ENCODE measurements around the gene ITPR1. TPM values are rescaled to one million over a fixed set of nuclear protein-coding genes. Genes with fewer than 3 reads are reported as not detected.

ITPR1 gene
- total and polyA plus RNA-seq, 10 of the 15 experiments (the other 5 are each of a cell fraction or from before 2014, with no cell fraction given) = 12.2 to 239 (median 28.4) TPM

DNA sequence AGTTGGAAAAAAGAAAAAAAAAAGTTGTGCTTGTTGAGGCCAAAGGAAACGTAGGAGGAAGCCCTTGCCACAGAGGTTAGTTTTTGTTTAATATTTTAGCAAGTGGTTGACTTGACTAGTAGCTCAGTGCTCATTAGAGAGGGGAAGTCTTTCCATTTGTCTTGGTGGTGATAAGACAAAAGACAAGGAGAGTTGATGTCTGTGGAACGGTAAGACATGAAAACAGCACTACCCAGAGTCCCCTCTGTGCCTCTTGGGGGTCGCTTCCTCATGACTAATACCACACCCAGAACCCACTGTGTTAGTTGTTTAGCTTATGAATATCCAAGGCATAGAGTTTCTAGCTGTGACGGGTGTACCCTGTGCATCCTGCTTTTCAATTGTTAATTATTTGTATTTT is 211.4 kb downstream of the ITPR1 start:
- CTCF ChIA-PET = no interaction called here
- WGBS (ENCODE audit: insufficient coverage, insufficient replicate concordance, low lambda C conversion rate, missing lambda C conversion rate) = 59% methylated on average over 4 of the region's 4 CpGs
- SMC1A ChIA-PET (ENCODE audit: uncharacterized antibody, unreplicated experiment) = interaction anchor here (0.6 to 0.7 kb wide), 3 partner anchors 140 to 627 kb away, joined by 3 to 4 read pairs (median 3); no protein-coding TSS in a partner anchor
- Histone ChIP-seq H3K4me3 (no peak overlapping the region), H3K9me3 (replicated peaks; ENCODE audit: control insufficient read depth, insufficient read depth, low read length) (no peaks in the 10 kb centered on the region), H3K36me3 (ENCODE audit: control insufficient read depth in 2 of 2, insufficient read depth in 2 of 2, low read length in 1 of 2) (peaks cover 16 to 17% of the 10 kb centered on the region in 2 experiments), H3K4me1 (ENCODE audit: control insufficient read depth, insufficient read depth, low read length) (no peaks in the 10 kb centered on the region), H3K27ac (ENCODE audit: control insufficient read depth, insufficient read depth) (no peak overlapping the region), H3K27me3 (replicated peaks in 1 of 2; ENCODE audit: control insufficient read depth in 2 of 2, insufficient read depth in 2 of 2, low read length in 1 of 2) (no peaks in the 10 kb centered on the region), H3K79me2 (ENCODE audit: control insufficient read depth, insufficient read depth, low read length) (no peaks in the 10 kb centered on the region), H4K20me1 (ENCODE audit: control insufficient read depth, insufficient read depth) (no peaks in the 10 kb centered on the region), H3K4me2 (ENCODE audit: control insufficient read depth, insufficient read depth) (no peak overlapping the region), H3K9ac (ENCODE audit: control insufficient read depth, insufficient read depth, low read length) (no peak overlapping the region), H2AFZ (ENCODE audit: control insufficient read depth, low read depth, low read length) (no peak overlapping the region)
- POLR2A ChIA-PET = interaction anchor here (1.0 kb wide), 1 partner anchor 359 kb away, joined by 3 read pairs; no protein-coding TSS in a partner anchor
- ATAC-seq = no peak
- intact Hi-C loops (cut with micrococcal nuclease; ENCODE audit: unreplicated experiment) = no loop called here
- no peak for FAIRE-seq
- in situ Hi-C loops (cut with MboI) = no loop called here
- RAD21 ChIA-PET (ENCODE audit: unreplicated experiment) = no interaction called here
- no TSS peak for BruUV-seq (replicated peaks)
- no peak for DNase-seq (ENCODE audit: low read depth, low spot score)
- TF ChIP-seq MEF2B (IDR thresholded peaks at IDR 0.05; ENCODE audit: partially characterized antibody, poor library complexity, severe bottlenecking) (no peak), TCF3 (IDR thresholded peaks at IDR 0.05; ENCODE audit: borderline replicate concordance, insufficient read depth, low read depth, low read length) (no peak), YBX1 (IDR thresholded peaks at IDR 0.05) (no peak), RCOR1 (conservative IDR thresholded peaks at IDR 0.05; ENCODE audit: low read depth, low read length) (no peak), CREM (IDR thresholded peaks at IDR 0.05; ENCODE audit: low read depth) (no peak), ZNF24 (IDR thresholded peaks at IDR 0.05) (no peak), EZH2 (IDR thresholded peaks at IDR 0.05; ENCODE audit: borderline replicate concordance, control insufficient read depth, low read depth, low read length) (no peak), POLR2A (IDR thresholded peaks at IDR 0.05; ENCODE audit: low read depth, low read length) (no peak), CEBPB (IDR thresholded peaks at IDR 0.05; ENCODE audit: borderline replicate concordance in 1 of 2, low read depth in 2 of 2, low read length in 2 of 2) (no peak)
- TF ChIP-seq, protein P1, sequence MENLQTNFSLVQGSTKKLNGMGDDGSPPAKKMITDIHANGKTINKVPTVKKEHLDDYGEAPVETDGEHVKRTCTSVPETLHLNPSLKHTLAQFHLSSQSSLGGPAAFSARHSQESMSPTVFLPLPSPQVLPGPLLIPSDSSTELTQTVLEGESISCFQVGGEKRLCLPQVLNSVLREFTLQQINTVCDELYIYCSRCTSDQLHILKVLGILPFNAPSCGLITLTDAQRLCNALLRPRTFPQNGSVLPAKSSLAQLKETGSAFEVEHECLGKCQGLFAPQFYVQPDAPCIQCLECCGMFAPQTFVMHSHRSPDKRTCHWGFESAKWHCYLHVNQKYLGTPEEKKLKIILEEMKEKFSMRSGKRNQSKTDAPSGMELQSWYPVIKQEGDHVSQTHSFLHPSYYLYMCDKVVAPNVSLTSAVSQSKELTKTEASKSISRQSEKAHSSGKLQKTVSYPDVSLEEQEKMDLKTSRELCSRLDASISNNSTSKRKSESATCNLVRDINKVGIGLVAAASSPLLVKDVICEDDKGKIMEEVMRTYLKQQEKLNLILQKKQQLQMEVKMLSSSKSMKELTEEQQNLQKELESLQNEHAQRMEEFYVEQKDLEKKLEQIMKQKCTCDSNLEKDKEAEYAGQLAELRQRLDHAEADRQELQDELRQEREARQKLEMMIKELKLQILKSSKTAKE (IDR thresholded peaks at IDR 0.05; ENCODE audit: low read depth, poor library complexity, severe bottlenecking) = no peak
- TF ChIP-seq, protein P2, sequence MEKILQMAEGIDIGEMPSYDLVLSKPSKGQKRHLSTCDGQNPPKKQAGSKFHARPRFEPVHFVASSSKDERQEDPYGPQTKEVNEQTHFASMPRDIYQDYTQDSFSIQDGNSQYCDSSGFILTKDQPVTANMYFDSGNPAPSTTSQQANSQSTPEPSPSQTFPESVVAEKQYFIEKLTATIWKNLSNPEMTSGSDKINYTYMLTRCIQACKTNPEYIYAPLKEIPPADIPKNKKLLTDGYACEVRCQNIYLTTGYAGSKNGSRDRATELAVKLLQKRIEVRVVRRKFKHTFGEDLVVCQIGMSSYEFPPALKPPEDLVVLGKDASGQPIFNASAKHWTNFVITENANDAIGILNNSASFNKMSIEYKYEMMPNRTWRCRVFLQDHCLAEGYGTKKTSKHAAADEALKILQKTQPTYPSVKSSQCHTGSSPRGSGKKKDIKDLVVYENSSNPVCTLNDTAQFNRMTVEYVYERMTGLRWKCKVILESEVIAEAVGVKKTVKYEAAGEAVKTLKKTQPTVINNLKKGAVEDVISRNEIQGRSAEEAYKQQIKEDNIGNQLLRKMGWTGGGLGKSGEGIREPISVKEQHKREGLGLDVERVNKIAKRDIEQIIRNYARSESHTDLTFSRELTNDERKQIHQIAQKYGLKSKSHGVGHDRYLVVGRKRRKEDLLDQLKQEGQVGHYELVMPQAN (conservative IDR thresholded peaks at IDR 0.05) = no peak
- TF ChIP-seq, protein P3, sequence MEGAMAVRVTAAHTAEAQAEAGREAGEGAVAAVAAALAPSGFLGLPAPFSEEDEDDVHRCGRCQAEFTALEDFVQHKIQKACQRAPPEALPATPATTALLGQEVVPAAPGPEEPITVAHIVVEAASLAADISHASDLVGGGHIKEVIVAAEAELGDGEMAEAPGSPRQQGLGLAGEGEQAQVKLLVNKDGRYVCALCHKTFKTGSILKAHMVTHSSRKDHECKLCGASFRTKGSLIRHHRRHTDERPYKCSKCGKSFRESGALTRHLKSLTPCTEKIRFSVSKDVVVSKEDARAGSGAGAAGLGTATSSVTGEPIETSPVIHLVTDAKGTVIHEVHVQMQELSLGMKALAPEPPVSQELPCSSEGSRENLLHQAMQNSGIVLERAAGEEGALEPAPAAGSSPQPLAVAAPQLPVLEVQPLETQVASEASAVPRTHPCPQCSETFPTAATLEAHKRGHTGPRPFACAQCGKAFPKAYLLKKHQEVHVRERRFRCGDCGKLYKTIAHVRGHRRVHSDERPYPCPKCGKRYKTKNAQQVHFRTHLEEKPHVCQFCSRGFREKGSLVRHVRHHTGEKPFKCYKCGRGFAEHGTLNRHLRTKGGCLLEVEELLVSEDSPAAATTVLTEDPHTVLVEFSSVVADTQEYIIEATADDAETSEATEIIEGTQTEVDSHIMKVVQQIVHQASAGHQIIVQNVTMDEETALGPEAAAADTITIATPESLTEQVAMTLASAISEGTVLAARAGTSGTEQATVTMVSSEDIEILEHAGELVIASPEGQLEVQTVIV (IDR thresholded peaks at IDR 0.05; ENCODE audit: borderline replicate concordance, partially characterized antibody) = no peak
- TF ChIP-seq, protein P4, sequence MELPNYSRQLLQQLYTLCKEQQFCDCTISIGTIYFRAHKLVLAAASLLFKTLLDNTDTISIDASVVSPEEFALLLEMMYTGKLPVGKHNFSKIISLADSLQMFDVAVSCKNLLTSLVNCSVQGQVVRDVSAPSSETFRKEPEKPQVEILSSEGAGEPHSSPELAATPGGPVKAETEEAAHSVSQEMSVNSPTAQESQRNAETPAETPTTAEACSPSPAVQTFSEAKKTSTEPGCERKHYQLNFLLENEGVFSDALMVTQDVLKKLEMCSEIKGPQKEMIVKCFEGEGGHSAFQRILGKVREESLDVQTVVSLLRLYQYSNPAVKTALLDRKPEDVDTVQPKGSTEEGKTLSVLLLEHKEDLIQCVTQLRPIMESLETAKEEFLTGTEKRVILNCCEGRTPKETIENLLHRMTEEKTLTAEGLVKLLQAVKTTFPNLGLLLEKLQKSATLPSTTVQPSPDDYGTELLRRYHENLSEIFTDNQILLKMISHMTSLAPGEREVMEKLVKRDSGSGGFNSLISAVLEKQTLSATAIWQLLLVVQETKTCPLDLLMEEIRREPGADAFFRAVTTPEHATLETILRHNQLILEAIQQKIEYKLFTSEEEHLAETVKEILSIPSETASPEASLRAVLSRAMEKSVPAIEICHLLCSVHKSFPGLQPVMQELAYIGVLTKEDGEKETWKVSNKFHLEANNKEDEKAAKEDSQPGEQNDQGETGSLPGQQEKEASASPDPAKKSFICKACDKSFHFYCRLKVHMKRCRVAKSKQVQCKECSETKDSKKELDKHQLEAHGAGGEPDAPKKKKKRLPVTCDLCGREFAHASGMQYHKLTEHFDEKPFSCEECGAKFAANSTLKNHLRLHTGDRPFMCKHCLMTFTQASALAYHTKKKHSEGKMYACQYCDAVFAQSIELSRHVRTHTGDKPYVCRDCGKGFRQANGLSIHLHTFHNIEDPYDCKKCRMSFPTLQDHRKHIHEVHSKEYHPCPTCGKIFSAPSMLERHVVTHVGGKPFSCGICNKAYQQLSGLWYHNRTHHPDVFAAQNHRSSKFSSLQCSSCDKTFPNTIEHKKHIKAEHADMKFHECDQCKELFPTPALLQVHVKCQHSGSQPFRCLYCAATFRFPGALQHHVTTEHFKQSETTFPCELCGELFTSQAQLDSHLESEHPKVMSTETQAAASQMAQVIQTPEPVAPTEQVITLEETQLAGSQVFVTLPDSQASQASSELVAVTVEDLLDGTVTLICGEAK (IDR thresholded peaks at IDR 0.05; ENCODE audit: borderline replicate concordance) = no peak

Data from GM12878 (cell line).